Activated CD8-positive, alpha-beta T cell treated with anti-CD3 and anti-CD28 coated beads, Interleukin-2, amount 10 ng/mL, durations not matched to agents 7 days and 5 days (primary cell): Measurements from ENCODE around the gene ESYT2. TPM values are rescaled to one million over a fixed set of nuclear protein-coding genes. Genes with fewer than 3 reads are reported as not detected.

Experiments
- ATAC-seq: fragments of 150-1000 bp; cut with Tn5 transposase; one replicate; pipeline ENCODE4 v1.10.0; 2021; ENCODE audit warnings: moderate library complexity
- CTCF ChIA-PET: fragments of 350-600 bp; sonication (Branson Sonifier 250); formaldehyde crosslinking; loops from one replicate; lab custom pipeline; 2021; ENCODE audit warnings: antibody characterized with exemption; lab: Charles Lee
- POLR2A ChIA-PET: fragments of 350-600 bp; sonication (Branson Sonifier 250); formaldehyde crosslinking; loops from one replicate; lab custom pipeline; 2021; ENCODE audit warnings: antibody characterized with exemption; lab: Charles Lee
- DNase-seq: peaks from one replicate; pipeline ENCODE4 v3.0.0-alpha.2; 2020
- H3K27ac Mint-ChIP-seq: one replicate; pipeline ENCODE4 v1.8.0; 2021; ENCODE audit warnings: mild to moderate bottlenecking, mixed read lengths
- H3K27me3 Mint-ChIP-seq: one replicate; pipeline ENCODE4 v1.8.0; 2021; ENCODE audit warnings: low read depth, mixed read lengths
- H3K36me3 Mint-ChIP-seq: one replicate; pipeline ENCODE4 v1.8.0; 2021; ENCODE audit warnings: low read depth, mixed read lengths
- H3K4me1 Mint-ChIP-seq: one replicate; pipeline ENCODE4 v1.8.0; 2021; ENCODE audit warnings: low read depth, mixed read lengths
- H3K4me3 Mint-ChIP-seq: one replicate; pipeline ENCODE4 v1.8.0; 2021; ENCODE audit warnings: mild to moderate bottlenecking, mixed read lengths
- H3K9me3 Mint-ChIP-seq: one replicate; pipeline ENCODE4 v1.8.0; 2022; ENCODE audit warnings: mixed read lengths; ENCODE audit not compliant: insufficient read depth
- total RNA-seq, 2 experiments: library from RNA; stranded (reverse); gene quantifications; one replicate each; pipeline ENCODE4 v1.2.3, GENCODE V29; 2021

ESYT2 gene
- total RNA-seq, 2 experiments from 2014 or later: 85.0 to 85.9 TPM

DNA sequence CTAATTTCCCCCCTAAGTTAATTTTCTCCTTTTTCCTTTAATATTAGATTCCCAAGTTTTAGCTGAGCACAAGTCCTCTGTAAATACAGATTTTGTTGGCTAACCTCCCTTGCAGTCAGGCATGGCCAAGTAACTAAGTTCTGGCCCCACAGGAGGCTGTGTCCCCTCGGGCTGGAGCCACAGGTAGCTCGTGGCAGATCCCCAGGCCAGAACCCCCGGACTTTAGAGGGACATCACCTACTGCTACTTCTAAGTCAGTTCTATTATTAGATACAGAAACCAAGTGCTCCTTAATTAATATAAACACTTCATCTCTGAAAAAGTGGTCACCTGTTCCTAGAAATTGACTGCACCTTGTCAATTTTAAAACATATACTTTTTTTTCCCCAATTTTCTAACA lies 78.6 kb downstream of the ESYT2 start:
- POLR2A ChIA-PET: no interaction called here
- Mint-ChIP-seq H3K4me3 (no peak overlapping the region), H3K36me3 (peaks cover 39% of the 10 kb centered on the region), H3K9me3 (no peaks in the 10 kb centered on the region), H3K27ac (no peak overlapping the region), H3K27me3 (no peaks in the 10 kb centered on the region), H3K4me1 (no peaks in the 10 kb centered on the region)
- ATAC-seq (no peak), DNase-seq (peak; percentile 10)
- CTCF ChIA-PET: no interaction called here

DNA sequence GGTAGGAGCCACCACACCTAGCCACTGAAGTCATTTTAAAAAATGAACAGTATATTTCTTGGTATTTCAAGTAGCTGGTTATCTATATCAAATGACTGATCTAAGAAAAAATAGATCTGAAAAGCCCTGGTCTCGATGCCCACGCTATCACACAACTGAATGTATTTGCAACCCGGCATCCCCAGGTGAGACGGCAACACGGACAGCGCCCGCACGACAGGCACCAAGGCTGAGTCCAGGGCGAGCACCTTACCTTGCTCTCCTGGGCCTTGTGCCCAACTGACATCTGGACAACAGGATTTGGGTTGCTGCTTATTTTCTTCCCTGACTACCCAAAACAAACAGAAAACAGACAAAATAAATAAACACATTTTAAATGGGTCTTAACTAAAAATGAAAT lies 79.9 kb downstream of the ESYT2 start:
- Mint-ChIP-seq H3K9me3 (no peaks in the 10 kb centered on the region), H3K36me3 (peaks cover 36% of the 10 kb centered on the region), H3K27ac (no peak overlapping the region), H3K27me3 (no peaks in the 10 kb centered on the region), H3K4me3 (no peak overlapping the region), H3K4me1 (no peaks in the 10 kb centered on the region)
- ATAC-seq (no peak), DNase-seq (peak; percentile 13)
- ChIA-PET CTCF (no interaction called here), POLR2A (no interaction called here)

DNA sequence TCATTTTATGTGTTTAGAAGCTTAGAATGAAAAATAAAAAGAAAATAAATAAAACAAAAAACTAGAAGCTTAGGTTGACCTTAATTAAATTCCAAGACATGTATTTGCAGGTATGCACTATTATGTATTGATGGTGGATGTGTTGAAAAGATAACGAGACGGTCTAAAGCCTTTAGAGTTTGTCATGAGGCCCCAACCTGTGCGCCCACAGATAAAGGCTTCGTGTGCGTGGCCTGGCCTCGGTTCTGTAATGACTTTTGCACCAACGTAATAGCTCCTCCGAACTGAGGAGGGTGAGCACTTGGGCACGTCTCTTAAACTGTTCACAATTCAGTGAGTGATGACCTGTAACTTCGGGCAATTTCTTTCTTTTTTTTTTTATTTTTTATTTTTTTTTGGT lies 81.0 kb downstream of the ESYT2 start:
- no peaks in the 10 kb centered on the region for H3K9me3 Mint-ChIP-seq
- H3K4me1 Mint-ChIP-seq: no peaks in the 10 kb centered on the region
- ATAC-seq (no peak), DNase-seq (no peak)
- ChIA-PET CTCF (no interaction called here), POLR2A (no interaction called here)
- H3K4me3 Mint-ChIP-seq: no peak overlapping the region
- H3K27ac Mint-ChIP-seq: no peak overlapping the region
- H3K36me3 Mint-ChIP-seq: peaks cover 39% of the 10 kb centered on the region
- no peaks in the 10 kb centered on the region for H3K27me3 Mint-ChIP-seq

DNA sequence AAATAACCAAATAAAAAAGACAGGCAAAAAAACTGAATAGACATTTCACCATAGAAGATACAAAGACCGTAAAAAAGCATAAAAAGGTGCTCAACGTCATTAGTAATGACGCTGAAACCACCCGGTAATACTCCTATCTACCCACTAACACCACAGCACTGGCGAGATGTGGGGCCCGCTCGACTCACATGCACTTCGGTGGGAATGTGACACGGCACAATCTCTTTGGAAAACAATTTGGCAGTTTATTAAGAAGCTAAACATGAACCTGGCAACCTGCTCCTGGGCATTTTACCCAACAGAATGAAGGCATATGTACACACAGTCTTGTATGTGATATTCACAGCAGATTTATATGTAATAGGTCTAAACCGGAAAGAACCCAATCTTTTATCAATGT lies 81.9 kb downstream of the ESYT2 start:
- CTCF ChIA-PET: no interaction called here
- POLR2A ChIA-PET: no interaction called here
- H3K4me1 Mint-ChIP-seq: no peaks in the 10 kb centered on the region
- no peaks in the 10 kb centered on the region for H3K9me3 Mint-ChIP-seq
- peaks cover 45% of the 10 kb centered on the region for H3K36me3 Mint-ChIP-seq
- no peak overlapping the region for H3K27ac Mint-ChIP-seq
- DNase-seq: peak; percentile 15
- no peaks in the 10 kb centered on the region for H3K27me3 Mint-ChIP-seq
- no peak for ATAC-seq
- H3K4me3 Mint-ChIP-seq: no peak overlapping the region

DNA sequence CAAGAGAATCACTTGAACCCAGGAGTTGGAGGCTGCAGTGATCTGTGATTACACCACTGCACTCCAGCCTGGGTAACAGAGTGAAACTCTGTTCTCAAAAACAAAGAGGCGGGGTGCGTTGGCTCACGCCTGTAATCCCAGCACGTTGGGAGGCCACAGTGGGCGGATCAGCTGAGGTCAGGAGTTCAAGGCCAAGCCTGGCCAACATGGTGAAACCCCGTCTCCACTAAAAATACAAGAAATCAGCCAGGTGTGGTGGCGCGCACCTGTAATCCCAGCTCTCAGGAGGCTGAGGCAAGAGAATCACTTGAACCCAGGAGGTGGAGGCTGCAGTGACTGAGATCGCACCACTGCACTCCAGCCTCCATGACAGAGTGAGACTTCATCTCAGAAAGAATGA lies 82.4 kb downstream of the ESYT2 start:
- ATAC-seq (no peak), DNase-seq (peak; percentile 14)
- no peak overlapping the region for H3K27ac Mint-ChIP-seq
- no peaks in the 10 kb centered on the region for H3K4me1 Mint-ChIP-seq
- H3K36me3 Mint-ChIP-seq: peaks cover 47% of the 10 kb centered on the region
- no peaks in the 10 kb centered on the region for H3K27me3 Mint-ChIP-seq
- no peaks in the 10 kb centered on the region for H3K9me3 Mint-ChIP-seq
- POLR2A ChIA-PET: no interaction called here
- no peak overlapping the region for H3K4me3 Mint-ChIP-seq
- CTCF ChIA-PET: no interaction called here

DNA sequence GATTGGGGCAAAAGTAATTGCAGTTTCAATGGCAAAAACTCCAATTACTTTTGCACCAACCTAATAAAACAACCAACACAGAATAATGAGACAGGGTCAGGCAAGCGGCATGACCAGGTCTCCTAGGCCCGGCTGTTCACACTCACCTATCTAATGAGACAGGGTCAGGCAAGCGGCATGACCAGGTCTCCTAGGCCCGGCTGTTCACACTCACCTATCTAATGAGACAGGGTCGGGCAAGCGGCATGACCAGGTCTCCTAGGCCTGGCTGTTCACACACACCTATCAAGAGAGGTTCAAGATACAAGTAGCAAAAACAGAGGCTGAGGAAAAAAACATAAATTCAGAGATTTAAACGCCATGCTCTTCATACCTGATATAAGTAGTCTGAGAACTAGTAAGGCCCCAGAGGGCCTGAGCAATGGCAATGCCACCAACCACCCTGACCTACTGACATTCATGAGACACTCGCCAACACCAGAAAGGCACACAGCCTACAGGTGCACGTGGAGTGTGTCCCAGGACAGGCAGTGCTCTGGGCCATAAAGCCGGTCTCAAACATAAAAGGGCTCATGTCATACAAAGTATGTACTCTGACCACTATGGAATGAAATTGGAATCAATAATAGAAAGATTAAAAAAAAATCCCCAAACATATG lies 84.1 kb downstream of the ESYT2 start:
- H3K4me1 Mint-ChIP-seq: peaks cover 8% of the 10 kb centered on the region
- CTCF ChIA-PET: interaction anchor here (0.9 kb wide), 1 partner anchor 11 kb away, joined by 3 read pairs; no protein-coding TSS in a partner anchor
- peaks cover 59% of the 10 kb centered on the region for H3K36me3 Mint-ChIP-seq
- DNase-seq (peak; percentile 9), ATAC-seq (no peak)
- H3K27ac Mint-ChIP-seq: no peak overlapping the region
- POLR2A ChIA-PET: no interaction called here
- no peaks in the 10 kb centered on the region for H3K9me3 Mint-ChIP-seq
- H3K4me3 Mint-ChIP-seq: no peak overlapping the region
- H3K27me3 Mint-ChIP-seq: no peaks in the 10 kb centered on the region

DNA sequence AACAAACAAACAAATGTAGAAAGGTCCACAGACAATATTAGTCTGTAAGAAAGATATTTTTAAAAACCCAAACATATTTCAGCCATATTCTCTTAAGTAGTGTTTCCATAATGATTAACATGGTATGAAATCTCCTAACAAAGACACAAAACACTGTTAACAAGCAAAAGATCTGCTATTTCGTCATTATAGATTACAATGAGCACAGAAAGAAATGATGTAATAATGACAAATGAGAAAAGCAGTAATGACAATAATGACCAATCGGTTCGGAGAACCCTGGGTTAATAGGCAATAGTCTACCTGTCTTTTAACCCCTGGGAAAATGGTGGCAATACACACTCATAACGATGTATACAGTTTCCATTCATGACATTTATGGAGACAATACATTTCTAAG lies 85.2 kb downstream of the ESYT2 start:
- ChIA-PET POLR2A (no interaction called here), CTCF (no interaction called here)
- Mint-ChIP-seq H3K9me3 (no peaks in the 10 kb centered on the region), H3K27me3 (no peaks in the 10 kb centered on the region), H3K27ac (no peak overlapping the region), H3K4me1 (peaks cover 9% of the 10 kb centered on the region), H3K4me3 (no peak overlapping the region), H3K36me3 (peaks cover 61% of the 10 kb centered on the region)
- DNase-seq (no peak), ATAC-seq (no peak)

DNA sequence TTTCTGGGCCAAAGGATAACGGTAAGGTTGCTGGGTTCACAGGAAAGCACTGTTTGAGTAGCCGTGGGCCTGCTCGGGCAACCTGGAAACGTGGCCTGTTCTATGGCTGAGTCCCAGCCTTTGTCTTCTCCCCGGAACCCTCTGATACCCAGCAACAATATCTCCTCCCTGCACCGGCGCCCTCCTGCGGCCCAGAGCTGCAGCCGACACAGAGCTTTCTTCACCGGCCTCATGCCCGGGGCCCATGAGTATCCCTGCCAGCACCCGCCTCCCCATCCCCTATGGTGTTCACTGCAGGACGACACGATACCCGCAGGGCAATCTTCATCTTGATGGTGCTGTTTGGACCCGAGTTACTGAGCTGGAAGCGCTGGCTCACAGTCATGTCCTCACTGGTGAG lies 86.1 kb downstream of the ESYT2 start:
- no peak overlapping the region for H3K27ac Mint-ChIP-seq
- DNase-seq (peak; percentile 14), ATAC-seq (no peak)
- H3K4me3 Mint-ChIP-seq: no peak overlapping the region
- POLR2A ChIA-PET: no interaction called here
- peaks cover 9% of the 10 kb centered on the region for H3K4me1 Mint-ChIP-seq
- H3K27me3 Mint-ChIP-seq: no peaks in the 10 kb centered on the region
- CTCF ChIA-PET: interaction anchor here (0.7 kb wide), 1 partner anchor 233 kb away, joined by 3 read pairs; no protein-coding TSS in a partner anchor
- H3K36me3 Mint-ChIP-seq: peaks cover 67% of the 10 kb centered on the region
- no peaks in the 10 kb centered on the region for H3K9me3 Mint-ChIP-seq

DNA sequence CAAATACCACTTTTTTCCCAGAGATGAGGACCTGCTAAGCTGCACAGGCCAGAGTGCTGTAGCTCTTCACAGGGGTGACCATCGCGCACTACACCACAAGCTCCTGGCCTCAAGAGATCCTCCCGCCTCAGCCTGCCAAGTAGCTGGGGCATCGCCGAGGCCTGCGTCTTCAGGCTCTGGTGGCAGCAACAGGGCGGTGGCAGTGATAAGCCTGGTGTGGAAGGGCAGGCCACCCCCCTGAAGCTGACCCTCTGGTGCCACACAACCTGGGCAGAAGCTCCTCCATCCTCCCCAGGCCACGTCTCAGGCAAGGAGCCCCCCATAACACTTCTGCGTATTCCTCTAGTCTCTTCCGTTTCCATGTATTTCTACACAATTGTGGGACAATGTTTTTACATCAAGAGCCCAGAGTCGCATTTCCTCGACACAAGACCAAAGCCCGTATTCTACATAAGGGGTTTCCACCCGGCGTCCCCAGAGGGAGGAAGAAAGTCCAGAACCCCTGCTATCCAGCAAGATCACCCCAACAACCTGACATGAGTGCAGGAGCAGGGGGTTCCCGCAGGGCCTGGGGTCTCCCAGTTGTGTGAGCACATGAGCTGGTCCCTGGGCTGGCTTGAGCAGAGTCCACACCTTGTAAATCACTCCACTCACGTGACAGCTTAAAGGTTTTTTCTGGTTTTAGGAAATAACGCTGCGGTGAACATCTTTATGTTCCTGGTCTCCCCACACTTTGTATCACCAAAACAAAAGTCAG lies 87.1 kb downstream of the ESYT2 start:
- ChIA-PET CTCF (interaction anchor here (0.7 to 1.2 kb wide), 2 partner anchors 95 to 235 kb away, joined by 3 read pairs; no protein-coding TSS in a partner anchor), POLR2A (no interaction called here)
- no peaks in the 10 kb centered on the region for H3K27me3 Mint-ChIP-seq
- DNase-seq: peak; percentile 11
- peaks cover 63% of the 10 kb centered on the region for H3K36me3 Mint-ChIP-seq
- H3K4me1 Mint-ChIP-seq: peaks cover 9% of the 10 kb centered on the region
- no peak for ATAC-seq
- H3K27ac Mint-ChIP-seq: peak overlapping the region; percentile 39
- H3K9me3 Mint-ChIP-seq: no peaks in the 10 kb centered on the region
- no peak overlapping the region for H3K4me3 Mint-ChIP-seq

DNA sequence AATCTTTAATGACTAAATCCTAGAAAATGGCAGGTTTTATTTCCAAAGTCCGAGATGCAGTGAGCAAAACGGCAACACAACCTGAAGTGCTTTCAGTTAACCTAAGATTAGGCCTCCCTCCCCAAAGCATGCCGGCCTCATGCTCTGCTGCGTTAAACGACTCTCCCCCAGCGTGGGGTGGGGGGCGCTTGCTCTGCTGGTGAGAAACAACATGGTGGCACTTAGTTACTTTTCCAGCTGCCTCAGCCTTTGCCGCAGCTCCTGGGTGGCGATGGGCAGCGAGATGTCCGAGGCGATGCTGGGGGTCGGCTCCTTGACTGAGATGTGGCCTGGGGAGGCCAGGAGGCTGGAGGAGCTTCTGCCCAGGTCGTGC lies 88.0 kb downstream of the ESYT2 start:
- Mint-ChIP-seq H3K9me3 (no peaks in the 10 kb centered on the region), H3K27me3 (no peaks in the 10 kb centered on the region), H3K27ac (no peak overlapping the region), H3K4me3 (no peak overlapping the region), H3K36me3 (peaks cover 65% of the 10 kb centered on the region), H3K4me1 (peaks cover 9% of the 10 kb centered on the region)
- DNase-seq (no peak), ATAC-seq (no peak)
- ChIA-PET POLR2A (no interaction called here), CTCF (interaction anchor here (0.7 to 1.1 kb wide), 3 partner anchors 16 to 236 kb away, joined by 3 to 5 read pairs (median 3); no protein-coding TSS in a partner anchor)

DNA sequence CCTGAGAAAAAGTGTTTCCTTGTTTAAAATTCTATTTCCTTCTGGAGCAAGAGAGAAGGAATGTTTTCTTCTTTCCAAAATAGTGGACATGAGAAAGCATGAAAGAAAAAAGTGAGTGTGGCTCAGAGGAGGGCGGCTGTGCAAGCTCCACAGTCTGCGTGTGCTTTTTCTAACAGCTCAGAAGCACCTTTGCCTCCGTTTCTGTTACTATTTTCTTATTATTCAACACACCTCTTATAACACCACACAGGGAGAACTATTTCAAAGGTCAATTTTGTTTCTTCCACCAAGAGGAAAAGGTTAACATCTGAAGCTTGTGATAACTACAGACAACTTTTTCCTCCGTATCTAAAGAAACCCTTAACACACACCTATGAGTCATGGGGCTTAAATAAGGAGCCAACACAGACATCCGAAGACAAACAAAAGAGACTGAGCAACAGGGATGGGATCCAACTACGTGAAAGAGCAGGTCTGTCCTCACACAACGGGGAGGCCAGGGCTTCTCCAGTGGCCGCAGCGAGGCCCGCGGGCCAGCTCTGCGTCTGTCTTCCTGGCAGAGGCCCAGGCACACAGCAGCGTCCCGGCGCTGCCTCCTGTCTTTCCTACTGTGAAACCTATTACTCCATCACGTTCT lies 88.5 kb downstream of the ESYT2 start:
- peaks cover 9% of the 10 kb centered on the region for H3K4me1 Mint-ChIP-seq
- ATAC-seq: no peak
- no peak for DNase-seq
- no peak overlapping the region for H3K27ac Mint-ChIP-seq
- ChIA-PET CTCF (interaction anchor here (0.6 to 1.1 kb wide), 3 partner anchors 16 to 236 kb away, joined by 3 to 5 read pairs (median 3); no protein-coding TSS in a partner anchor), POLR2A (interaction anchor here (0.6 kb wide), 1 partner anchor 147 kb away, joined by 3 read pairs; no protein-coding TSS in a partner anchor)
- H3K9me3 Mint-ChIP-seq: no peaks in the 10 kb centered on the region
- no peak overlapping the region for H3K4me3 Mint-ChIP-seq
- peaks cover 68% of the 10 kb centered on the region for H3K36me3 Mint-ChIP-seq
- no peaks in the 10 kb centered on the region for H3K27me3 Mint-ChIP-seq
